K562 (cell line): ENCODE measurements around the gene RHBG. TPM values are rescaled to one million over a fixed set of nuclear protein-coding genes. Genes with fewer than 3 reads are reported as not detected.

Experiments
- ASH1L ChIP-seq: fragments of 450-650 bp; IDR thresholded peaks from 2 replicates; pipeline ENCODE4 v1.6.1; 2018; ENCODE audit warnings: borderline replicate concordance, mild to moderate bottlenecking, low read depth; ENCODE audit not compliant: partially characterized antibody
- BCOR ChIP-seq: fragments of 450-650 bp; IDR thresholded peaks from 2 replicates; pipeline ENCODE4 v1.6.1; 2016
- CBX3 ChIP-seq, 2 experiments: IDR thresholded peaks; 1 replicate in 1 of 2; 2 replicates in 1 of 2; pipeline ENCODE4 v1.6.1; 2012; ENCODE audit warnings: inconsistent platforms in 2 of 2, low read length in 2 of 2, borderline replicate concordance in 1 of 2, control low read depth in 1 of 2
- CEBPG ChIP-seq, 3 experiments: fragments of 200-800 bp in 1 of 3; sonication (Bioruptor generic) in 1 of 3; sonication (generic) in 1 of 3; formaldehyde crosslinking in 1 of 3; IDR thresholded peaks in 2 of 3; conservative IDR thresholded peaks in 1 of 3; 2 replicates each; pipeline versions ENCODE4 v1.6.1 to v1.8.0; 2016 to 2022; ENCODE audit warnings: missing compliant biosample characterization in 2 of 3, missing genetic modification characterization in 2 of 3, mild to moderate bottlenecking in 1 of 3, missing genetic modification reagents in 1 of 3
- CREBBP ChIP-seq: IDR thresholded peaks from one replicate; pipeline ENCODE4 v1.6.1; 2012; ENCODE audit warnings: low read depth, mild to moderate bottlenecking, control low read depth, inconsistent platforms, low read length
- CREM ChIP-seq: IDR thresholded peaks from 2 replicates; pipeline ENCODE4 v1.6.1; 2014; ENCODE audit warnings: antibody characterized with exemption, low read depth
- DACH1 ChIP-seq: fragments of 450-650 bp; IDR thresholded peaks from 2 replicates; pipeline ENCODE4 v1.6.1; 2018; ENCODE audit not compliant: partially characterized antibody
- DIDO1 ChIP-seq: fragments of 450-650 bp; IDR thresholded peaks from 2 replicates; pipeline ENCODE4 v1.6.1; 2016; ENCODE audit warnings: low read depth, missing biosample characterization, missing genetic modification characterization
- ETV1 ChIP-seq: fragments of 450-650 bp; conservative IDR thresholded peaks from 2 replicates; pipeline ENCODE4 v1.6.1; 2016; ENCODE audit warnings: missing genetic modification characterization, control low read depth, low read depth, missing compliant biosample characterization
- FOXK2 ChIP-seq, 2 experiments: fragments of 450-650 bp; IDR thresholded peaks in 1 of 2; conservative IDR thresholded peaks in 1 of 2; 2 replicates each; pipeline ENCODE4 v1.6.1; 2016; ENCODE audit warnings: low read depth in 2 of 2, mild to moderate bottlenecking in 1 of 2
- HNRNPLL ChIP-seq: fragments of 200-400 bp; formaldehyde crosslinking; IDR thresholded peaks from 2 replicates; pipeline ENCODE4 v1.6.1; 2017; ENCODE audit warnings: low read length, low read depth, mild to moderate bottlenecking; ENCODE audit not compliant: poor library complexity, severe bottlenecking
- ID3 ChIP-seq, 2 experiments: fragments of 250-450 bp in 1 of 2; fragments of 450-650 bp in 1 of 2; sonication (Bioruptor Pico) in 1 of 2; IDR thresholded peaks; 2 replicates each; pipeline versions ENCODE4 v1.6.1 to v1.8.0; 2016 to 2021; ENCODE audit warnings: mild to moderate bottlenecking in 2 of 2, moderate library complexity in 2 of 2, missing compliant biosample characterization in 1 of 2, missing genetic modification characterization in 1 of 2
- MCM5 ChIP-seq: fragments of 450-650 bp; IDR thresholded peaks from 2 replicates; pipeline ENCODE4 v1.6.1; 2016; ENCODE audit warnings: low read depth
- PRPF4 ChIP-seq: fragments of 200-400 bp; formaldehyde crosslinking; IDR thresholded peaks from one replicate; pipeline ENCODE4 v1.6.1; 2017; ENCODE audit warnings: low read length, low read depth, mild to moderate bottlenecking; ENCODE audit not compliant: insufficient read depth, poor library complexity, severe bottlenecking
- PTRF ChIP-seq: fragments of 450-650 bp; IDR thresholded peaks from 2 replicates; pipeline ENCODE4 v1.6.1; 2016; ENCODE audit warnings: mild to moderate bottlenecking, missing genetic modification characterization, missing compliant biosample characterization
- RBM15 ChIP-seq: fragments of 200-400 bp; formaldehyde crosslinking; IDR thresholded peaks from 2 replicates; pipeline ENCODE4 v1.6.1; 2018; ENCODE audit warnings: mild to moderate bottlenecking, low read length, moderate library complexity; ENCODE audit not compliant: insufficient read depth
- RBM22 ChIP-seq: fragments of 200-400 bp; formaldehyde crosslinking; IDR thresholded peaks from 2 replicates; pipeline ENCODE4 v1.6.1; 2018; ENCODE audit warnings: low read length, low read depth; ENCODE audit not compliant: poor library complexity, severe bottlenecking
- RCOR1 ChIP-seq, 2 experiments: IDR thresholded peaks; 2 replicates each; pipeline ENCODE4 v1.6.1; 2012; ENCODE audit warnings: low read depth in 2 of 2, low read length in 2 of 2, borderline replicate concordance in 1 of 2, improper control_type of control experiment in 1 of 2
- TFE3 ChIP-seq: fragments of 450-650 bp; formaldehyde crosslinking; IDR thresholded peaks from 2 replicates; pipeline ENCODE4 v1.4.0; 2020; ENCODE audit warnings: mild to moderate bottlenecking, mixed read lengths
- ZKSCAN8 ChIP-seq: fragments of 200-800 bp; sonication (Bioruptor generic); IDR thresholded peaks from 2 replicates; pipeline ENCODE4 v1.6.1; 2016; ENCODE audit warnings: missing genetic modification characterization, missing compliant biosample characterization
- ZNF57 ChIP-seq: fragments of 450-650 bp; formaldehyde crosslinking; IDR thresholded peaks from 2 replicates; pipeline ENCODE4 v1.4.0; 2020; ENCODE audit warnings: mild to moderate bottlenecking, moderate library complexity
- ZNF77 ChIP-seq: fragments of 250-450 bp; sonication (Bioruptor Pico); IDR thresholded peaks from 2 replicates; pipeline ENCODE4 v1.5.0; 2020
- ZNF79 ChIP-seq: fragments of 250-450 bp; sonication (Bioruptor Pico); IDR thresholded peaks from 2 replicates; pipeline ENCODE4 v1.4.0; 2020; ENCODE audit warnings: low read depth, mild to moderate bottlenecking, moderate library complexity
- polyA plus RNA-seq, 8 experiments: library from polyadenylated mRNA; depleted of rRNA in 4 of 8; stranded (reverse) in 5 of 8; unstranded in 3 of 8; fragments of >200 nt; fragmentation: Nextera tagmentation in 2 of 8; fragmentation: Illumina TruSeq in 1 of 8; extraction: Ambion mirVana in 2 of 8; extraction: Trizol in 1 of 8; gene quantifications; 2 replicates each; pipeline versions ENCODE4 v1.2.1 to v1.2.3, GENCODE V29; 2011 to 2014; ENCODE audit warnings: inconsistent platforms in 1 of 8, missing spikeins in 1 of 8
- total RNA-seq, 7 experiments: library from RNA; depleted of rRNA in 6 of 7; stranded (reverse); fragments of >200 nt in 6 of 7; fragmentation: Illumina TruSeq in 2 of 7; extraction: Trizol in 2 of 7; gene quantifications; 2 replicates each; pipeline versions ENCODE4 v1.2.1 to v1.2.3, GENCODE V29; 2011 to 2021; ENCODE audit warnings: low replicate concordance in 1 of 7
- TF ChIP-seq, protein P1 (sequence below): fragments of 450-650 bp; conservative IDR thresholded peaks from 2 replicates; pipeline ENCODE4 v1.6.1; 2016; ENCODE audit warnings: missing genetic modification characterization, low read depth, mild to moderate bottlenecking, missing compliant biosample characterization, moderate library complexity

Gene RHBG
- total and polyA plus RNA-seq, 9 of the 15 experiments (the other 6 are each of a cell fraction or from before 2014, with no cell fraction given): not detected

DNA sequence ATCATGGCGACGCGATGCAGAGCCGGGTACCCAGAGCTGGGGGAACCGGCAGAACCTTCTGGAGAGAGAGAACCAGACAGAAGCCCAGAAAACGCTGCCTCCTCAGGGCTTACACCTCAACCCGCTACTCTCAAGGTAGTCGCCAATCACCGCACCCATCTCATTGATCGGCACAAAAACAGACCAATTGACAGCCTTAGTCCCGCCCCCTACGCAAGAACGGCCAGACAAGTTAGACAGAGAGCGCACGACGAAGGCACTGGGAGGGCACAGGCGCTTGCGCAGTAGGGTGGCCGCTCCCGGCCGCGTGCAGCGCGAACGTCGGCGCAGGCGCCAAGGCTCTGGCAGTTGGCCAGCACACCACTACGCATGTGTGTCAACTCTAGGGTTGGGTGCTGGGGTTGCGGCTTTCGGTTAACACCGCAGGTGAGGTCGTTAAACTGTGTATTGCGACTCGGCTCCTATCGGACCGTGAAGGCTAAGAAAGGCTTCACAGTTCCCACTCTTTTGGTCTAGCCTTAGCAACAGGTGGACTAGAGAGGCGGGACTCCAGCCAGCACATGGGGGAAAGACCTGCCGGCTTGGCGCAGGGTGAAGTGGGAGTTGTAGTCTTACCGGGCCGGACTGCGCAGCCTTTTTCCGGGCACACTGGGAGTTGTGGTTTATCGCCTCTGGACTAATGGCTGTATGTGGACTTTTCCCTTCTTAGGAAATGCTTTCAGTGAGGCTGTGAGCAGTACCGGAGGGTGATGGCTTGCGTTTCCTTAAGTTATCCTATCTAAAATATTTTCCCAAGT lies 30.6 kb upstream of the RHBG start, which contains the start of the genes CCT3 and TSACC (continued):
- TF ChIP-seq HNRNPLL (peak; percentile 89), CEBPG (CRISPR knock-in tag; IDR thresholded peaks at IDR 0.05) (peak; percentile 25; the same call in 1 of the 2 replicates), CEBPG (tag; conservative IDR thresholded peaks at IDR 0.05 in 1 of 2, IDR thresholded peaks at IDR 0.05 in 1 of 2) (no peak), ASH1L (peak; percentile 94), RCOR1 (IDR thresholded peaks at IDR 0.05; ENCODE audit: borderline replicate concordance in 1 of 2, low read depth in 2 of 2, low read length in 2 of 2) (no peak), ZNF77 (CRISPR knock-in tag) (no peak), ID3 (CRISPR knock-in tag; IDR thresholded peaks at IDR 0.05) (no peak), ID3 (tag; IDR thresholded peaks at IDR 0.05) (0 out of 2 replicates have a peak, but pooled peaks have one; percentile 23), ZNF79 (CRISPR knock-in tag) (no peak), CREM (peak; percentile 95), TFE3 (no peak), MCM5 (no peak), BCOR (no peak), PTRF (tag) (no peak), PRPF4 (no peak), ZNF57 (CRISPR knock-in tag) (no peak), ETV1 (no peak), CREBBP (no peak), RBM22 (no peak), FOXK2 (conservative IDR thresholded peaks at IDR 0.05 in 1 of 2, IDR thresholded peaks at IDR 0.05 in 1 of 2; ENCODE audit: low read depth in 2 of 2) (peak; percentile 4 to 21; a peak in 2 of 4 replicates), DIDO1 (tag) (peak; percentile 74; the same call in 1 of the 2 replicates), CBX3 (IDR thresholded peaks at IDR 0.05; ENCODE audit: borderline replicate concordance in 1 of 2, low read length in 2 of 2) (peak in 1 of 2 experiments; percentile 13; a peak in 1 of 3 replicates), DACH1 (no peak), ZKSCAN8 (CRISPR knock-in tag) (no peak), RBM15 (no peak)
- TF ChIP-seq, protein P1, sequence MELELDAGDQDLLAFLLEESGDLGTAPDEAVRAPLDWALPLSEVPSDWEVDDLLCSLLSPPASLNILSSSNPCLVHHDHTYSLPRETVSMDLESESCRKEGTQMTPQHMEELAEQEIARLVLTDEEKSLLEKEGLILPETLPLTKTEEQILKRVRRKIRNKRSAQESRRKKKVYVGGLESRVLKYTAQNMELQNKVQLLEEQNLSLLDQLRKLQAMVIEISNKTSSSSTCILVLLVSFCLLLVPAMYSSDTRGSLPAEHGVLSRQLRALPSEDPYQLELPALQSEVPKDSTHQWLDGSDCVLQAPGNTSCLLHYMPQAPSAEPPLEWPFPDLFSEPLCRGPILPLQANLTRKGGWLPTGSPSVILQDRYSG (tag): no peak
